ENCODE data around the gene UNC119.

Gene UNC119

DNA sequence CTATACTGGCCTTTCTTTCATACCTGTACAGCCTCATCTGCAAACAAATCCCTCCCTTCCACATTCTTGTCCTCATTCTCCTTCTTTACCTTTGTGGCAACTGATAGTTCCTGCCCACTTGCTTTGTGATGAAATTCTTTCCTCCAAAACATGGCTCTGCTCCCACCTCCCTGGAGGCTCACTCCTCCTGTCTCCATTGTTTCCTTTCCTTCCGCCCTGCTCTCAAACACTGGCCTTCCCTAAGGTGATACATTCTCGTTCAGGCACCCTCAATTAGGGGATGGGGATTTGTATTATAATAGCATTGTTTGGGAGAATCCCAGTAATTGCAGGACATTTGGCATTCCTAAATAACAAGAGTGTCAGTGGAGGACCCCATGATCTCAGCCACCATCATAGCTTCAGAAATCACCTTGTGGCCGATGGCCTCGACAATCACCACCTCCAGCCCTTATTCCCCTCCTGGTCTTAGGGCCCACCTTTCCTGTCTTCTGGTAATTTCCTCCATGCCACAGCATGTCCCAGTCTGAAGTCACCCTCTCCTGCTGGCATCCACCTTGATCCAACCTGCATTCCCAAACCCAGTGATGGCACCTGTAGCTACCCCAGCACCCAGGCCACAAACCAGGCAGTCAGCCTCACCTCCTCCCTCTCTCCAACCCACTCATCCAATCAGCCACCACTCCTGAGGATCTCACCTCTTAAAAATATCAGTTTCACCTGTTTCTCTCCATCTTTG is 7.9 kb downstream of the UNC119 start:
- H3K4me3 Mint-ChIP-seq, result no peak overlapping the region
- no peak for DNase-seq

DNA sequence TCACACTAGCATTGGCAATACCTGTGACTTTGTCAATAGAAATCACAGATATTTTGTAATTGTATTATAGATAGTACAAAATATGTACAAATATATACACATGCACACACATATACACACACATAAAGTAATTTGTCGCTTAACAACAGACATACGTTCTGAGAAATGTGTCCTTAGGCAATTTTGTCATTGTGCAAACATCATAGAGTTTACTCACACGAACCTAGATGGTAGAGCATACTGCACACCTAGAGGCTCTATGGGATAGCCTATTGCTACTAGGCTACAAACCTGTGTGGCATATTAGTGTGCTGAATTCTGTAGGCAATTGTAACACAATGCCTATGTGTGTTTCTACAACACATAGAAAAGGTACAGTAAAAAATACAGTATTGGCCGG is 11.0 kb downstream of the UNC119 start:
- TF ChIP-seq, protein P1, sequence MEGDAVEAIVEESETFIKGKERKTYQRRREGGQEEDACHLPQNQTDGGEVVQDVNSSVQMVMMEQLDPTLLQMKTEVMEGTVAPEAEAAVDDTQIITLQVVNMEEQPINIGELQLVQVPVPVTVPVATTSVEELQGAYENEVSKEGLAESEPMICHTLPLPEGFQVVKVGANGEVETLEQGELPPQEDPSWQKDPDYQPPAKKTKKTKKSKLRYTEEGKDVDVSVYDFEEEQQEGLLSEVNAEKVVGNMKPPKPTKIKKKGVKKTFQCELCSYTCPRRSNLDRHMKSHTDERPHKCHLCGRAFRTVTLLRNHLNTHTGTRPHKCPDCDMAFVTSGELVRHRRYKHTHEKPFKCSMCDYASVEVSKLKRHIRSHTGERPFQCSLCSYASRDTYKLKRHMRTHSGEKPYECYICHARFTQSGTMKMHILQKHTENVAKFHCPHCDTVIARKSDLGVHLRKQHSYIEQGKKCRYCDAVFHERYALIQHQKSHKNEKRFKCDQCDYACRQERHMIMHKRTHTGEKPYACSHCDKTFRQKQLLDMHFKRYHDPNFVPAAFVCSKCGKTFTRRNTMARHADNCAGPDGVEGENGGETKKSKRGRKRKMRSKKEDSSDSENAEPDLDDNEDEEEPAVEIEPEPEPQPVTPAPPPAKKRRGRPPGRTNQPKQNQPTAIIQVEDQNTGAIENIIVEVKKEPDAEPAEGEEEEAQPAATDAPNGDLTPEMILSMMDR (IDR thresholded peaks at IDR 0.05), result no peak
- DNase-seq, result no peak
- peaks cover 16% of the 10 kb centered on the region for H3K4me1 Mint-ChIP-seq
- H3K27ac Mint-ChIP-seq, result no peak overlapping the region
- peaks cover 4% of the 10 kb centered on the region for H3K36me3 Mint-ChIP-seq (ENCODE audit: low read depth)
- peaks cover 3% of the 10 kb centered on the region for H3K27me3 Mint-ChIP-seq (ENCODE audit: low read depth, poor library complexity)
- H3K9me3 Mint-ChIP-seq, result no peaks in the 10 kb centered on the region
- H3K4me3 Mint-ChIP-seq, result no peak overlapping the region

More for the DNA sequence above, 7.9 kb downstream of the UNC119 start:
- peaks cover 8% of the 10 kb centered on the region for H3K36me3 Mint-ChIP-seq (ENCODE audit: low read depth)
- no peak overlapping the region for H3K27ac Mint-ChIP-seq
- peaks cover 26% of the 10 kb centered on the region for H3K4me1 Mint-ChIP-seq
- TF ChIP-seq, protein P1 (IDR thresholded peaks at IDR 0.05), result no peak
- H3K9me3 Mint-ChIP-seq, result no peaks in the 10 kb centered on the region
- H3K27me3 Mint-ChIP-seq (ENCODE audit: low read depth, poor library complexity), result peaks cover 3% of the 10 kb centered on the region

DNA sequence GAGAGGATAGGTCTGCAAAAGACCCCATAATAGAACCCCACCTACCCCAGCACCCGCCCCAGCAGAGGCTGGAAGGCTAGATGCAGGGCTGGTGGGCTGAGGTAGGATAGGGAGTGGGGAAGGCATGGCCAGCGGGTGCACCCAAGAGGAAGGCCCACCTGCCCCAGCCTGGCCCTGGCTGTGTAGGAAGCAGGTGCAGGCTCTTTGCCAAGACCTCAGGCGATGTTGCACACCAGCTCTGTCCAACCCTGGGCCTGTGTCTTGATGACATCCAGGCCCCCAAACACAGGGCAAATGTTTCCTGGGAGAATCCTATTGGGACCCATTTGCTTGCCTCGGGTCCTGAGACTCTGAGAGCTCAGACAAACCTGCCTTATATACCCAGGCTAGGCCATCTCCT is 12.2 kb downstream of the UNC119 start:
- Mint-ChIP-seq H3K4me1 (peaks cover 18% of the 10 kb centered on the region), H3K9me3 (no peaks in the 10 kb centered on the region), H3K36me3 (ENCODE audit: low read depth) (no peaks in the 10 kb centered on the region), H3K4me3 (no peak overlapping the region), H3K27ac (no peak overlapping the region), H3K27me3 (ENCODE audit: low read depth, poor library complexity) (peaks cover 3% of the 10 kb centered on the region)
- no peak for DNase-seq
- TF ChIP-seq, protein P1 (IDR thresholded peaks at IDR 0.05), result no peak

DNA sequence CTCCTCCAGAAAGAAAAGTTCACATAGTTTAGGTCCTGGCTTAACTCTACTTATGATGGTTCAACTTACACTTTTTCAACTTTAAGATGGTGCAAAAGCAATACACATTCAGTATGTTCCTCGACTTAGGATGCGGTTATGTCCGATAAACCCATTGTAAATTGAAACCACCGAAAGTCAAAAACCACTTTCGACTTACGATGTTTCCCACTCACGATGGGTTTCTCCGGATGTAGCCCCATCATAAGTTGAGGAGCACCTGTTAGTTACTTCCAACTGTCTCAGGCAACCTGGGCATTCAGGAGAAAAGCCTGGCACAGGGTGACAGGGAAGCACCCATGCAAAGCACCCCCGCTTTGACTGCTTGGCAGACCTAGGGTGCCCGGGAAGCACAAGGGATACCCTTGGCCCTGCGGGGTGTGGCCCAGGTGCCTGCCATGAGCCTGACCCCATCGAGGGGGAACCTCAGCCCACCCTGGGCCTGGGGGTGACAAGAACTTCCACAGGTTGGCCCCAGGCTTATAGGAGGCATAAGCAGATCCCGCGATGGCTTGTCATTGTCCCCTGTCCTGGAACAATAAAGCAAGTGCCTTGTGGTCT is 14.0 kb downstream of the UNC119 start:
- Mint-ChIP-seq H3K4me1 (peaks cover 30% of the 10 kb centered on the region), H3K27ac (no peak overlapping the region)
- TF ChIP-seq, protein P1 (IDR thresholded peaks at IDR 0.05), result no peak

DNA sequence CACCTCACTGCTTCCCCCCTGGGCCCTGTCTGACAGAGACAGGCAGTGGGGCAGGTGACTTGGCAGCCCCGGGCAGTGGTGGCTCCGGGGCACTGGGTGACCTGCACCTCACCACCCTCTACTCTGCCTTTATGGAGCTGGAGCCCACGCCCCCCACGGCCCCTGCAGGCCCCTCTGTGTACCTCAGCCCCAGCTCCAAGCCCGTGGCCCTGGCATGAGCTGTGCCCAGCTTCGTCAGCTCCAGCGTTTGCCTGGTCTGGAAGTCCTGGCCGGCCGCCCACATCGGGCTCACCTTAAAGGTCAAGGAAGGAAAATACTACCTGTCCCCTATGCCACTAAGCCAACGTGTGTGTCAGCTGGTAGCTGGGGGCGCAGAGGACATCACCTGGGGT is 15.2 kb downstream of the UNC119 start:
- no peaks in the 10 kb centered on the region for H3K9me3 Mint-ChIP-seq
- DNase-seq, result no peak
- no peak overlapping the region for H3K27ac Mint-ChIP-seq
- TF ChIP-seq, protein P1 (IDR thresholded peaks at IDR 0.05), result no peak
- H3K27me3 Mint-ChIP-seq (ENCODE audit: low read depth, poor library complexity), result peaks cover 3% of the 10 kb centered on the region
- no peaks in the 10 kb centered on the region for H3K36me3 Mint-ChIP-seq (ENCODE audit: low read depth)
- H3K4me3 Mint-ChIP-seq, result no peak overlapping the region
- peaks cover 41% of the 10 kb centered on the region for H3K4me1 Mint-ChIP-seq

More for the DNA sequence above, 14.0 kb downstream of the UNC119 start:
- Mint-ChIP-seq H3K27me3 (ENCODE audit: low read depth, poor library complexity) (peaks cover 3% of the 10 kb centered on the region), H3K4me3 (no peak overlapping the region), H3K9me3 (no peaks in the 10 kb centered on the region), H3K36me3 (ENCODE audit: low read depth) (no peaks in the 10 kb centered on the region)
- DNase-seq, result no peak

Measured in nephron progenitor cell (in vitro differentiated cells).